ENCODE measurements around the gene MAGI1.

DNA sequence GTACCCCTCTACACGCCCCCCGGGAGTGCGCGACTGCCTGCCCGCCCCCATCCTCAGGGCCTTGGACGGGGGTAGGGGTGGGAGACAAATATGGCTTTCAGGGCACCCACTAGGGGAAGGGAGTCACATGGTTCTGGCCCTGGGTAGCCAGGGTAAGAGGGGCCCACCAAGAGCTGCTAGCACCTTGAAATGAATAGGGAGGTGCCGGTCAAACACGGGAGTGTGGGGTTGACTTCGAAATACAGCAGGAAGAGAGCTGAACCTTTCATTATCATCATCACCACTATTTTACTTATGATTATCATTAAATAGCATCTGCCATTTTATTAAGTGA is 489.1 kb downstream of the MAGI1 start:
- TF ChIP-seq, protein P1, sequence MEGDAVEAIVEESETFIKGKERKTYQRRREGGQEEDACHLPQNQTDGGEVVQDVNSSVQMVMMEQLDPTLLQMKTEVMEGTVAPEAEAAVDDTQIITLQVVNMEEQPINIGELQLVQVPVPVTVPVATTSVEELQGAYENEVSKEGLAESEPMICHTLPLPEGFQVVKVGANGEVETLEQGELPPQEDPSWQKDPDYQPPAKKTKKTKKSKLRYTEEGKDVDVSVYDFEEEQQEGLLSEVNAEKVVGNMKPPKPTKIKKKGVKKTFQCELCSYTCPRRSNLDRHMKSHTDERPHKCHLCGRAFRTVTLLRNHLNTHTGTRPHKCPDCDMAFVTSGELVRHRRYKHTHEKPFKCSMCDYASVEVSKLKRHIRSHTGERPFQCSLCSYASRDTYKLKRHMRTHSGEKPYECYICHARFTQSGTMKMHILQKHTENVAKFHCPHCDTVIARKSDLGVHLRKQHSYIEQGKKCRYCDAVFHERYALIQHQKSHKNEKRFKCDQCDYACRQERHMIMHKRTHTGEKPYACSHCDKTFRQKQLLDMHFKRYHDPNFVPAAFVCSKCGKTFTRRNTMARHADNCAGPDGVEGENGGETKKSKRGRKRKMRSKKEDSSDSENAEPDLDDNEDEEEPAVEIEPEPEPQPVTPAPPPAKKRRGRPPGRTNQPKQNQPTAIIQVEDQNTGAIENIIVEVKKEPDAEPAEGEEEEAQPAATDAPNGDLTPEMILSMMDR (IDR thresholded peaks at IDR 0.05), result no peak
- TF ChIP-seq POLR2A (IDR thresholded peaks at IDR 0.05), result no peak

Data from prostate gland (tissue), 2 donors.